DMS114 treated with DMSO at 0.1 percent for 48 hours (cell line): ENCODE measurements around the gene LIG3.
"Not testable (repeated sequence)": the region's sequence is repeated elsewhere in the genome, so short reads cannot be mapped to it uniquely, and the experiment has no call there.

Experiments used
- DNase-seq: peaks from one replicate; lab custom pipeline; 2025; ENCODE audit not compliant: unreplicated experiment; lab: John Stamatoyannopoulos, UW

Gene LIG3

GRCh38 chr17:35038453-35038852 is 58.1 kb downstream of the LIG3 start:
- DNase-seq, result no peak

DNA sequence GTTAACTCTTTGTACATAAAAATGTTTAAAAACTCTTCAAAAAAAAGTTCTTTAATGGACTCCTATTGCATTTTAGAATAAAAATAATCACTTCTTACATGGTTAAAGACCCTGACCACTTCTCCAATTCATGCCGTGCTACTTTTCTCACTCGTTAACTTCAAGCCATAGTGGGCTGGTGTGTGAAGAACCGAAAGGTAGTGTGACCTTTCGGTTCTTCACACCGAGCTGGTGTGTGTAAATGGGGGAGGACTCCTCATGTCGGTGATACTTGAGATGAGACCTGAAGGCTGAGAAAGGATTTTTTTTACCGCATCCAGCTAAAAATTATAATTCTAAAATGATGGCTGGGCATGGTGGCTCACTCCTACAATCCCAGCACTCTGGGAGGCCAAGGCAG is 61.1 kb downstream of the LIG3 start:
- DNase-seq, result no peak

- no peak for DNase-seq
Observed at GRCh38 chr17:35044181-35044580, 63.9 kb downstream of the LIG3 start.

DNA sequence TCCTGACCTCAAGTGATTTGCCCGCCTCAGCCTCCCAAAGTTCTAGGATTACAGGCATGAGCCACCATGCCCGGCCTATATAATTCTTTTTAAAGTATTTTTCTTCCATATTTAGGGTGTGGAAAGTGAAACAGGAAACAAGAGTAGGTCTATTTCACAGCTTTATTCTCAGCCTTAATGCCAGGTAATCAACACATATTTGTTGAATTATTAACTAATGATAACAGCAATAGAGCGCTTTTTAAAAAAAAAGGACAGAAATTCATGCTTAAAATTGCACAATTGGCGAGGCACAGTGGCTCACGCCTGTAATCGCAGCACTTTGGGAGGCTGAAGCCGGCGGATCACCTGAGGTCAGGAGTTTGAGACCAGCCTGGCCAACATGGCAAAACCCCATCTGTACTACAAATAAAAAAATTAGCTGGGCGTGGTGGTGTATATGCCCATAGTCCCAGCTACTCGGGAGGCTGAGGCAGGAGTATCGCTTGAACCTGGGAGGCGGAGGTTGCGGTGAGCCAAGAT is 65.2 kb downstream of the LIG3 start:
- DNase-seq, result not testable (repeated sequence)

- DNase-seq, result no peak
Observed at GRCh38 chr17:35046245-35046644, 65.9 kb downstream of the LIG3 start.

DNA sequence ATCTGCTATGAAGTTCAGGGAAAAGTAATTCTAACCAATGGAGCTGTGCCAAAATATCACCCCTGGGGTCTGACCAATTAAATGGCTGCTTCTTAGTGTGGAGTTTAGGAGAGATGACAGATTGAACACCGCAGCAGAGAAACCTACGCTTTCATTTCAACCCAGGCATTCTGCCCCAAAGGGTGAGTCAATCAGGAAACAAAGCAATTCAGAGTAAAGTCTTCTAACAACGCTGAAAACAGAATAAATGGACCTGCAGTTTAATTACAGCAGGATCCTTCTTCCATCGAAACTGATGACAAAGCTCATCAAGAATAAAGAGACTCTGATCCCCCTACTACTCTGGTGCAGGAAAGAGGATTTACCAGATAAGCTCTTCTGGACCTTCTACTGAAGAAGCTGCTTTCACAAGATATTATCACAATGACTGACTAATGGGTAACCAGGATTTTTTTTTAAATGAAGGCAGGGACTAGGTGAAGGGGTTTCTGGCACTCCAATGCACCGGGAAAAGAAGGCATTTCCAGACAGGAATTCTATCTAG is 66.5 kb downstream of the LIG3 start:
- DNase-seq, result no peak

DNA sequence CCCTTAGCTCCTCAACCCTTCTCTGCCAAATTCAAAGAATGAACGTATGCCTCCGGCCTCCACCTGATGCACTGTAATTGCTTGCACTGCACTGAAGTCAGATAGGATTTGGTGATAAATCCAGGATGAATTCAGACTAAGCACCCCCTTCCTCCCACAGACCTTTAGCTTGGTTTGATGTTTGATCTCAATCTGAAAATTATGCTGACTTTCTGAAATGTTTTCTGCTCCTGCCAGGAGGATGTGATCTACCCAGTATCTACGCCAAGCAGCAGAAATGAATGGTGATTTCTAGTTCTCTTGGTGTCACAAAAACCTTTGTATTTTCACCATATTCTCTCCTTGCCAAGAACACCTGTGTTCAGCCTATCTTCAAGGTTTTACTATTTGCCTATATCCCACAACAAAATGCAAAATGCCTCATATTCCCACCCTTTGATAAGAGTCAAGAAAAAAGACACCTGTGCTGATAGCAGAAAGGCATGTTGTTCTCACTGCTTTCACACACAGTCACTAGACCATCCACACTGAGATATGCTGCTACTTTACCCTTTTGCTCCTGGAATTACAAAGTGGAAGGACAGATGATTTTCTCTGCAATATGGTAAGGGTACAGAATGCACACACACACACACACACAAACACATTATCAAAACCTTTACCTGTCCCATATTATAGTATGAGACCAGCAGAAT is 68.5 kb downstream of the LIG3 start:
- no peak for DNase-seq

GRCh38 chr17:35050170-35050569 is 69.9 kb downstream of the LIG3 start:
- DNase-seq, result no peak

- DNase-seq, result no peak
Observed at GRCh38 chr17:35051183-35051578, 70.9 kb downstream of the LIG3 start.

DNA sequence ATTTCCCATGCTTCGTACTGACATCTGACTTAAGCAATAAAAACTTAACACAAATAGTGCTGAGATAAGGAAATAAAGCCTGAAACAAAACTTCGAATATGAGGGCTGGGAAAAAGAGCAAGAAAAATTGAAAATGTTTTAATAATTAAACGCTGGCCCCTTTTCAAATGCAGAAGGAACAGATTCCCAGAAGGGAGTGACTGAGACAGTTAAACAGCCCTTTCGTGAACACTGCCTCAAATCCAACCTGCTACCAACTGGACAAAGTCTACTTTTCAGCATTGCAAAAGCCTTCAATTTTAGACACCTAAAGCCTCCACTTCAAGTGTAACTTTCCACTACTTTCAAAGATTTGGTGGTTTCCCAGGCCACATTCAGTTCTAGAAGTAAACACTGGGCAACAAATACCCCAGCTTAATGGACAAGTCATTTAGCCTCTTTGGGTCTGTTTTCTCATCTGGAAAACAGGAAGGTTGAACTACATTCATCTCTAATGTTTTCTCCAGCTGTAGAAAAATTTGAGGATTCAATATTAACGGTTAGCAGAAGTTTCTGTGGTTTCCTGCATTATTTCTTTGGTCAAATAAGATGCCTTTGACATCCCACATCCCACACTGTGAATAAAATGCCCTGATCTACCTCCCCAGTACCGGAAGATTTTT is 71.4 kb downstream of the LIG3 start:
- no peak for DNase-seq

DNA sequence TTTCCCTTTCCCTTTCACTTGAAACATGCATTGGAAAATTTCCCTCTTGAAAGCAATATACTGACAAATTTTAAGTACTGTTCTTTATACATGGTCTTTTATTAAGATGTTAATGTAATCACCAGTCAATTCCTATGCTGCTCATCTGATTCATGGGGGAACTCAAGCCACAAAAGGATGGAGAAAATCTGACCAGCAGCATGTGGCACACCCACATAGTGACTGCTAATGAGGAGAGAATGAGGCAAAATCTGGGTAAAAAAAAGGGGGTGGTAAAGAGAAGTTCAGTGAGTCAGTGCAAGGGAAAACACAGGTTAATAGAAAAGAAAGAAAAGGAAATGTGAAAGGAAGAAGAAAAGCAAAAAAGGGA is 71.9 kb downstream of the LIG3 start:
- no peak for DNase-seq

- DNase-seq, result no peak
Observed at GRCh38 chr17:35052780-35053179, 72.5 kb downstream of the LIG3 start.

GRCh38 chr17:35053204-35053603 is 72.9 kb downstream of the LIG3 start:
- DNase-seq, result no peak

- no peak for DNase-seq
Observed at GRCh38 chr17:35056013-35056412, 75.7 kb downstream of the LIG3 start.

DNA sequence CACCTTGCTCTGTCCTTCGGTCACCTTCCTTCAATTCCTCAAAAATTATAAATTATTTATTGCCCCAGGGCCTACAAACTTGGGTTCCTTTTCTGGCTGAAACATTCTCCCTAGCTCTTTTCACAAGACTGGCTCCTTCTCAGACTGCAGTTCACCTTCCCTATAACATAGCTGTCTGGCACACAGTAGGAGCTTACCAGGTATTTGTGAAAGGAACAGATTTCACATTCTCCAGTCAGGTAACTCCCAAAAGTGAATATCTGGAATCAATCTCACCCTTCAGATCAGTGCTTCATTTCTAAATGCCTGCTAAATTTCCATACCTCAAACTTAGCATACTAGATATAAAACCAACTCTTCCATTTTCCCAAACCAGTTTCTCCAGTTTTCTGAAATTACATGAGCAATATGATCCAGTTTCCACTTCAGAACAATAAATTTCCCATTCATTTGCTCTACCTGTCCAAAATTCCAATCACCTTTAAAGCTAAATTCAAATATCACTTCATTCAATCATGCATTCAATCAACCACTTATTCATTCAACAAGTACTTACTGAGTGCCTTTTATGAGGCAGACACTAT is 77.1 kb downstream of the LIG3 start:
- no peak for DNase-seq
